ENCODE results near the gene TENT4A.

Gene TENT4A

GRCh38 chr5:6699357-6699756 lies 13.9 kb upstream of the TENT4A start:
- TF ChIP-seq CTCF (conservative IDR thresholded peaks at IDR 0.05; ENCODE audit: low read depth, low read length) = no peak

DNA sequence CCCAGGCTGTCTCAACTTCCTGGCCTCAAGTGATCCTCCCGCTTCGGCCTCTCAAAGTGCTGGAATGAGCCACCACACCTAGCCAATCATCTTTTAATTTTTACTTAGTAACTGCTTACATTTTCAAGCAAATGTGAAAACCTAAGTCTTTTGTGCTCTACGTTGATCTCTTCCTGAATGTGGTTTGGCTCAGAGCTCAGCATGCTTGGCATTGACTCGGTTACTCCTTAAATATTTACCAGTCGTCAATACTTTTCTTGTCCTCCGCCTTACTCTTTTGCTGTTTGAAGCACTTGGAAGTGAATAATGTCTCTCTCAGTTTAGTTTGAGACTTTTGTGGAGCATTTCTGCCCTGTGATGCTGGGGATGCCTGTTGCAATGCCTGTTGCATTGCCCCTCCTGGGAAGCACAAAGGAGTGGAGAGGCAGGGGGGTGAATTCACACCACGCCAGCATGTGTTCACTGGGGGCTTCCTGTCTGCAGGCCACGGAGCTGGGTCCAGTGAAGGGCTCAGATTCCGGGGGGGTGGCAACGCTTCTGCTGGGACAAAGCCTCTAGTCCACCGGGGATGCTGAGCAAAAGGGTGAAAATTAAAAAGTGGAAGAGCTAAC lies 13.1 kb upstream of the TENT4A start:
- no peak overlapping the region for H3K4me3 ChIP-seq (ENCODE audit: low read length)
- no peak for DNase-seq (ENCODE audit: low read depth)

More at GRCh38 chr5:6699357-6699756, 13.9 kb upstream of the TENT4A start:
- H3K4me3 ChIP-seq (ENCODE audit: low read length) = no peak overlapping the region
- no peak for DNase-seq (ENCODE audit: low read depth)

DNA sequence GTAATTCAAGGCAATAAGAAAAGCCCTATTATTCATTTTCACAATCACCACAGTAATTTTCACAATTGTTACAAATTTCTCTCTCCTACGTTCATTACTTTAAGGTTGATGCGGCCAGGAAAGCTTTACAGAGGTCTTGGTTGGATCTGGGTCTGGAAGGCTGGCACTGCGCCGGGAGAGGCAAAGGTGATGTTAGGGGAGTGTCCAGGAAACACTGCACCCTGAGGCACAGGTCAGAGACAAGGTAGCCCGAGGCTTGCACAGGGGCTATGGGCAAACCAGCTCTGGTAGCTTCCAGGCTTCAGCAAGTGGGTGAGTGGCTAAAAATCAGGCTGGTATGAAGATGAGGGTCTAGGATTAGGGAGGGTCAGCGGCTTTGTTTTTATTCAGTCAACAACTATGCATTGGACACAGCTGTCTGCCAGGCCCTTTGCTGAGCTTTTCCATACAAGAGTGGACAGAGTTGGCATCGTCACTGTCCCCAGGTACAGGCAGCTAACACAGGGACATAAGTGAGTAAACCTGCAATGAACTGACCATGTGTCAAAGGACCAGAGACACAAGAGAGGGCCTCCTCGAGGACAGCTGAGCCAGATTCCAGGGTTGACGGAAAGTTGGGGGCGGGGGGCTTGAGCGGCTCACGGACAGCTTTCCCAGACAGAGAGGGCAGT lies 12.4 kb upstream of the TENT4A start:
- no peak for TF ChIP-seq CTCF (conservative IDR thresholded peaks at IDR 0.05; ENCODE audit: low read depth, low read length)

More for the DNA sequence above, 13.1 kb upstream of the TENT4A start:
- TF ChIP-seq CTCF (conservative IDR thresholded peaks at IDR 0.05; ENCODE audit: low read depth, low read length) = no peak

DNA sequence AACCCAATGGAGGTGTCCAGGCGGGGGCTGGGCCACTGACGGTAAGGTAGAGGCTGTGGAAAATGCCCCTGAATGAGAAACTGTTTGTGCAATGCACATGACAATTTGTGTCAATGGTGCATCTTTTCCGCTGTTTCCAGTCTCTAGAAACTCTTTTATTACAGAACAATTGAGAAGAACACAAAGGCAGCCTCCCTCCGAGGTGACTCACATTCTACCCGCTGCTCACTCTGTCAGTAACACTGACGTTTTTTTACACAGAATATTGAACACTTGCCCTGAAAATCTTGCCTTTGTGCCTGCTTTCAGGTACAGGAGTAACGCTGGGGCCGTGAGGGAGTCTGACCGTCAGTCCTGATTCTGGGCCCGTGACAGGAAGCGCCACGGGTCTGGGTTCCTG lies 11.7 kb upstream of the TENT4A start:
- no peak for TF ChIP-seq CTCF (conservative IDR thresholded peaks at IDR 0.05; ENCODE audit: low read depth, low read length)
- no peak for DNase-seq (ENCODE audit: low read depth)
- no peak overlapping the region for H3K4me3 ChIP-seq (ENCODE audit: low read length)

More for the DNA sequence above, 12.4 kb upstream of the TENT4A start:
- H3K4me3 ChIP-seq (ENCODE audit: low read length) = no peak overlapping the region
- no peak for DNase-seq (ENCODE audit: low read depth)

GRCh38 chr5:6702633-6703032 lies 10.6 kb upstream of the TENT4A start:
- no peak for DNase-seq (ENCODE audit: low read depth)
- TF ChIP-seq CTCF (conservative IDR thresholded peaks at IDR 0.05; ENCODE audit: low read depth, low read length) = no peak
- no peak overlapping the region for H3K4me3 ChIP-seq (ENCODE audit: low read length)

DNA sequence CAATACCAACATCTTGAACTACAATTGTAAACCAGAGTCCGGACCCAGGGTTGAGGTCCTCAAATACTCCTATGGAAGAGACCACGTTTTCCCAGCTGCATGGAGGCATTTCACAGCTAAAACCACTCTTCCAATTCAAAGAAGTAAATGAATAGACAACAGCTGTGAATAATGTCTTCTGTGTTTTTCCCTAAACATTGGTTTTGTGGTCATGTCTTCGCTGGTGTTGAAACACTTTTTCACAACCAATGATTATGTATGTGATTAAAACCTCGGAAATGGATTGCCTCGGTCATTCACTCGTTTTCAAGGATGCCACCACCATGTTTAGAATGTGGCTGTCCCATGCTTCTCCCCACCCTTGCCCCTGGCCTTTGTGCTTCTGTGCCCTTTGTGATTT lies 9.4 kb upstream of the TENT4A start:
- H3K4me3 ChIP-seq (ENCODE audit: low read length) = no peak overlapping the region
- TF ChIP-seq CTCF (conservative IDR thresholded peaks at IDR 0.05; ENCODE audit: low read depth, low read length) = no peak
- DNase-seq (ENCODE audit: low read depth) = no peak

DNA sequence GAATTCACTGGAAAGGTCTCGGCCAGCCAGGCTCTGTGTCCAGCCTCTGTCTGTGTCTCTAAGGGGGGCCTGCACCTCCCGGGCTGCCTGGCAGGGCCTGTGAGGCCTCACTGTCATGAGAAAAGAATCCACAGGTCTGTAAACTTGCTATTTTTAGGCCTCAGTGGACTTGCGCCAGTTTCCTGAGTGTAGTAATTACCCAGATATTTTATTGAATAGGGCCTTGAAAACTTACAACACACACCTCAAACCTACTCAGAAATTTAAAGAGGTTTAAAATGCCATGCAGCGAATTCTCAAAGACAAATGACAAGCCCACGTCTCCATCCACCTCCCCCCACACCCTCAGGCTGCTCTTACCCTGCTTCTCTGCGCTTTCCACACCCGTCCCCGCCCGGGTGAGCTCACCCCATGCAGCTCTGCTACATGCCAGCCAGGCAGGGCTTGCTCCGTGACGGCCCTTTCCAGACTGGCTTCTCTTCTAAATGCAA lies 8.8 kb upstream of the TENT4A start:
- no peak overlapping the region for H3K4me3 ChIP-seq (ENCODE audit: low read length)
- no peak for DNase-seq (ENCODE audit: low read depth)
- no peak for TF ChIP-seq CTCF (conservative IDR thresholded peaks at IDR 0.05; ENCODE audit: low read depth, low read length)
